Adrenal gland (tissue), 5 donors: Measurements from ENCODE around the gene RAF1.

Source experiments
- POLR2A ChIP-seq, 2 donors: fragments of 450-650 bp; IDR thresholded peaks; one replicate each; pipeline ENCODE4 v1.6.1; 2017; ENCODE audit warnings: antibody characterized with exemption in 2 of 2, mild to moderate bottlenecking in 2 of 2, moderate library complexity in 1 of 2
- TF ChIP-seq, protein P1 (sequence below), 6 experiments: fragments of 450-650 bp in 4 of 6; fragments of 200-600 bp in 2 of 6; sonication (generic) in 1 of 6; IDR thresholded peaks; 1 replicate in 5 of 6; 2 replicates in 1 of 6; pipeline versions ENCODE4 v1.5.1 to v1.8.0; 2016 to 2021; ENCODE audit warnings: antibody characterized with exemption in 6 of 6, mild to moderate bottlenecking in 2 of 6, moderate library complexity in 1 of 6
- donor health status: DM: no; HTN: no; CAD: no.

GRCh38 chr3:12569836-12570235, 94.1 kb downstream of the RAF1 start:
- TF ChIP-seq, protein P1, sequence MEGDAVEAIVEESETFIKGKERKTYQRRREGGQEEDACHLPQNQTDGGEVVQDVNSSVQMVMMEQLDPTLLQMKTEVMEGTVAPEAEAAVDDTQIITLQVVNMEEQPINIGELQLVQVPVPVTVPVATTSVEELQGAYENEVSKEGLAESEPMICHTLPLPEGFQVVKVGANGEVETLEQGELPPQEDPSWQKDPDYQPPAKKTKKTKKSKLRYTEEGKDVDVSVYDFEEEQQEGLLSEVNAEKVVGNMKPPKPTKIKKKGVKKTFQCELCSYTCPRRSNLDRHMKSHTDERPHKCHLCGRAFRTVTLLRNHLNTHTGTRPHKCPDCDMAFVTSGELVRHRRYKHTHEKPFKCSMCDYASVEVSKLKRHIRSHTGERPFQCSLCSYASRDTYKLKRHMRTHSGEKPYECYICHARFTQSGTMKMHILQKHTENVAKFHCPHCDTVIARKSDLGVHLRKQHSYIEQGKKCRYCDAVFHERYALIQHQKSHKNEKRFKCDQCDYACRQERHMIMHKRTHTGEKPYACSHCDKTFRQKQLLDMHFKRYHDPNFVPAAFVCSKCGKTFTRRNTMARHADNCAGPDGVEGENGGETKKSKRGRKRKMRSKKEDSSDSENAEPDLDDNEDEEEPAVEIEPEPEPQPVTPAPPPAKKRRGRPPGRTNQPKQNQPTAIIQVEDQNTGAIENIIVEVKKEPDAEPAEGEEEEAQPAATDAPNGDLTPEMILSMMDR (IDR thresholded peaks at IDR 0.05), result no peak
- no peak for TF ChIP-seq POLR2A (IDR thresholded peaks at IDR 0.05)
